ENCODE measurements around the gene MCAM. TPM values are rescaled to one million over a fixed set of nuclear protein-coding genes. Genes with fewer than 3 reads are reported as not detected.

MCAM gene
- total RNA-seq, 2 experiments from 2014 or later: 0.69 to 1.3 TPM

DNA sequence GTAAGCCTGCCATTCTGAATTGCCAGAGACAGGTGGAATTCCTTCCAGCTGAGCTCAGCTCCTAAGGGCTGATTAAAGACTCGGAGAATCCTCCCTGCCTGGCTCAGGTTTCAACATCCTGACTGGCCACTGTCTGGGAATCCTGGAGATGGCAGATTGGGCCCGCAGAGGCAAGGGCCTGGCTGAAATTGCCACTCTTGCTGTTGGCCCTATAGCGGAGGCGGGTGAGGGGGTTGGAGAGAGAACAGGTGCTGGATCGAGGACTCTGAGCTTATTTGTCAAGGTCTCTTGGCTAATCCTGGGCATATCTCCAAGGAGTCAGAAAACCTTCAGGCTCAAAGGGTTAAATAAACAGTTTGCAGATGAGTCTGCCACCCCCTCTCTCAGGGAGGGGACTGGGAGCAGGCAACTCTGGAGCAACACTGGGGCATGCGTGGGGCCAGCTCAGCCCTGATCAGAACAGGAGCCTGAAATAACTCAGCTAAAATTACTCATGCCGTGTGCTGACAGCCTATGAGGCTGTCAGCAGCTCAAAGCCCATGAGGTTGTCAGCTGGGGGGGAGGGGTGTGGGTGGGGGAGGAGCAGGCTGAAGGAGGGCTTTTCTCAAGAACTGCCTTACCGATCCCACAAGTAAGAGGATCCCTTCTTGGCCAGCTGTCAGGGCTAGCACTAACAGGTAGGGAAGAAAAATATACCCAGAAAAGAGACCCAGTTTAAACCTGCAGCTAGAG, 44.3 kb upstream of the MCAM start:
- CTCF ChIA-PET (ENCODE audit: unreplicated experiment): interaction anchor here (0.6 to 2.0 kb wide), 5 partner anchors 10 to 254 kb away, joined by 3 to 8 read pairs (median 7); partner anchors contain the start of gene C2CD2L
- peak overlapping the region; percentile 92 for H3K4me2 ChIP-seq (ENCODE audit: low read length)
- peak overlapping the region; percentile 83 for H3K27ac ChIP-seq (ENCODE audit: low read depth, low read length, poor library complexity, severe bottlenecking)
- H2AFZ ChIP-seq (ENCODE audit: low read length): no peak overlapping the region
- TF ChIP-seq, protein P1, sequence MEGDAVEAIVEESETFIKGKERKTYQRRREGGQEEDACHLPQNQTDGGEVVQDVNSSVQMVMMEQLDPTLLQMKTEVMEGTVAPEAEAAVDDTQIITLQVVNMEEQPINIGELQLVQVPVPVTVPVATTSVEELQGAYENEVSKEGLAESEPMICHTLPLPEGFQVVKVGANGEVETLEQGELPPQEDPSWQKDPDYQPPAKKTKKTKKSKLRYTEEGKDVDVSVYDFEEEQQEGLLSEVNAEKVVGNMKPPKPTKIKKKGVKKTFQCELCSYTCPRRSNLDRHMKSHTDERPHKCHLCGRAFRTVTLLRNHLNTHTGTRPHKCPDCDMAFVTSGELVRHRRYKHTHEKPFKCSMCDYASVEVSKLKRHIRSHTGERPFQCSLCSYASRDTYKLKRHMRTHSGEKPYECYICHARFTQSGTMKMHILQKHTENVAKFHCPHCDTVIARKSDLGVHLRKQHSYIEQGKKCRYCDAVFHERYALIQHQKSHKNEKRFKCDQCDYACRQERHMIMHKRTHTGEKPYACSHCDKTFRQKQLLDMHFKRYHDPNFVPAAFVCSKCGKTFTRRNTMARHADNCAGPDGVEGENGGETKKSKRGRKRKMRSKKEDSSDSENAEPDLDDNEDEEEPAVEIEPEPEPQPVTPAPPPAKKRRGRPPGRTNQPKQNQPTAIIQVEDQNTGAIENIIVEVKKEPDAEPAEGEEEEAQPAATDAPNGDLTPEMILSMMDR (conservative IDR thresholded peaks at IDR 0.05; ENCODE audit: low read length): no peak
- no peak for TF ChIP-seq EZH2phosphoT487 (IDR thresholded peaks at IDR 0.05; ENCODE audit: borderline replicate concordance, low read depth, low read length)
- H3K36me3 ChIP-seq (ENCODE audit: insufficient read depth, low read length): peaks cover 32% of the 10 kb centered on the region
- DNase-seq (ENCODE audit: low spot score): peak; percentile 78
- H3K79me2 ChIP-seq (ENCODE audit: insufficient read depth, low read depth, low read length): peaks cover 27% of the 10 kb centered on the region
- H3K4me1 ChIP-seq (ENCODE audit: insufficient read depth, low read length, poor library complexity, severe bottlenecking): peaks cover 80% of the 10 kb centered on the region
- POLR2A ChIA-PET: interaction anchor here (0.6 to 4.5 kb wide), 8 partner anchors 9 to 276 kb away, joined by 3 to 26 read pairs (median 4); partner anchors contain the start of genes C2CD2L and HMBS
- no peaks in the 10 kb centered on the region for H4K20me1 ChIP-seq (ENCODE audit: insufficient read depth, low read length)
- no peaks in the 10 kb centered on the region for H3K9me2 ChIP-seq (ENCODE audit: insufficient read depth, low read length)
- peak overlapping the region; percentile 78 for H3K4me3 ChIP-seq (ENCODE audit: low read depth, low read length, poor library complexity, severe bottlenecking)
- intact Hi-C loops (cut with micrococcal nuclease; ENCODE audit: unreplicated experiment): loop anchor here (5.0 kb wide), 1 partner anchor 119 kb away; no protein-coding TSS in a partner anchor
- no peaks in the 10 kb centered on the region for H3K9me3 ChIP-seq (ENCODE audit: low read length)
- no TSS peak for BruUV-seq (replicated peaks)

DNA sequence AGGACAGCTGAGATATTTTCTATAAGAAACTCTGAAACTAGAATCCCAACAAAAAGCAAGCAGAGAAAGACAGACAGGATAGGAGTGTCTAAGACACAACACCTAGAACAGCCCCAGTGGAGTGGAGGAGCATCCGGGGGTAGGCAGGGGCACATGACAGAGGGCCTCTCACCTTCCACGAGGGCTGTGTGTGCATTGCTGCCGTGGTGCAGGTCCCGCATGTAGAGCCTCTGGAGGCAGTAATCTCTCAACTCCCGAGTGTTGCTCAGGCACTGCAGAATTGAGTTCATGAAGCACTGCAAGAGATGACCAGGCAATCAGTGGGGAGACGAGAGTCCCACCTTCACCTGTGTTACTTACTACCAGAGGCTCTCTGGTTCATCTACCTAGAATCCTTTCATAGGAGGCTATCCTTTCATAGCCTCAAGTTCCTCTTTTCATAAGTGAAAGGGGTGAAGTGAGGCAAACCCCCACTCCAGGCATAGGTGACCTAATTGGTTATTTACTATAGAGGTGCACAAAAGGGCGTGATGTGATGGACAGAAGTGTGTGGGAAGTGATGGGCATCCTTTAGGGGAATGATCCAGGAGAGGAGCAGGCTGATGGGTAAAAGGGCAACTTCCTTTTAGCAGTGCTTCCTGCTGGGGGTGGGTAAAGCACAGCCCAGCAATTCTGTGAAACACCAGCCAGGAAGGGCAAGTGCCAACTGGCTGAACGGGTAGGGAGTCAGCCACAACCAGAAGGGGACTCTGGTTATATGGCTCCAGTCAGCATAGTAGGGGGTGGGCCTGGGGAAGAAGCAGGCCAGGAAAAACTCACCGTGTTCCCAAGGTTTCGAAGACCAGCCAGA, 42.7 kb upstream of the MCAM start:
- intact Hi-C loops (cut with micrococcal nuclease; ENCODE audit: unreplicated experiment): loop anchor here (5.0 kb wide), 1 partner anchor 117 kb away; no protein-coding TSS in a partner anchor
- H3K4me2 ChIP-seq (ENCODE audit: low read length): peak overlapping the region; percentile 92
- POLR2A ChIA-PET: interaction anchor here (4.5 kb wide), 1 partner anchor 15 kb away, joined by 26 read pairs; no protein-coding TSS in a partner anchor
- no TSS peak for BruUV-seq (replicated peaks)
- no peaks in the 10 kb centered on the region for H4K20me1 ChIP-seq (ENCODE audit: insufficient read depth, low read length)
- H3K79me2 ChIP-seq (ENCODE audit: insufficient read depth, low read depth, low read length): peaks cover 27% of the 10 kb centered on the region
- no peak for TF ChIP-seq EZH2phosphoT487 (IDR thresholded peaks at IDR 0.05; ENCODE audit: borderline replicate concordance, low read depth, low read length)
- TF ChIP-seq, protein P1 (conservative IDR thresholded peaks at IDR 0.05; ENCODE audit: low read length): no peak
- CTCF ChIA-PET (ENCODE audit: unreplicated experiment): interaction anchor here (0.6 to 2.0 kb wide), 2 partner anchors 14 to 15 kb away, joined by 3 to 7 read pairs; no protein-coding TSS in a partner anchor
- no peaks in the 10 kb centered on the region for H3K9me2 ChIP-seq (ENCODE audit: insufficient read depth, low read length)
- H3K9me3 ChIP-seq (ENCODE audit: low read length): no peaks in the 10 kb centered on the region
- peak; percentile 61 for DNase-seq (ENCODE audit: low spot score)
- peak overlapping the region; percentile 0; the same call in 1 of the 2 replicates for H2AFZ ChIP-seq (ENCODE audit: low read length)
- peaks cover 48% of the 10 kb centered on the region for H3K36me3 ChIP-seq (ENCODE audit: insufficient read depth, low read length)
- peak overlapping the region; percentile 83 for H3K27ac ChIP-seq (ENCODE audit: low read depth, low read length, poor library complexity, severe bottlenecking)
- peaks cover 69% of the 10 kb centered on the region for H3K4me1 ChIP-seq (ENCODE audit: insufficient read depth, low read length, poor library complexity, severe bottlenecking)
- H3K4me3 ChIP-seq (ENCODE audit: low read depth, low read length, poor library complexity, severe bottlenecking): peak overlapping the region; percentile 13

Measured in OCI-LY7 (cell line).